HepG2 (cell line): Measurements from ENCODE around the gene USP14. TPM values are rescaled to one million over a fixed set of nuclear protein-coding genes. Genes with fewer than 3 reads are reported as not detected.
A peak's percentile ranks its signal among the peaks of the same experiment; 100 is the strongest.

ENCODE experiments used
- ARID5B ChIP-seq: IDR thresholded peaks from 2 replicates; pipeline ENCODE4 v1.4.0; 2020; ENCODE audit warnings: mild to moderate bottlenecking, missing genetic modification reagents
- ETV5 ChIP-seq: IDR thresholded peaks from 2 replicates; pipeline ENCODE4 v1.6.1; 2018; ENCODE audit warnings: missing biosample characterization, missing genetic modification reagents, inconsistent platforms, borderline replicate concordance
- GFI1 ChIP-seq: sonication (generic); formaldehyde crosslinking; IDR thresholded peaks from 2 replicates; pipeline ENCODE4 v1.5.0; 2020; ENCODE audit warnings: missing genetic modification reagents, mild to moderate bottlenecking, borderline replicate concordance
- GPBP1L1 ChIP-seq: sonication (generic); formaldehyde crosslinking; IDR thresholded peaks from 2 replicates; pipeline ENCODE4 v1.5.0; 2020; ENCODE audit warnings: mild to moderate bottlenecking, missing genetic modification reagents
- IRF2 ChIP-seq: IDR thresholded peaks from 2 replicates; pipeline ENCODE4 v1.6.1; 2018; ENCODE audit warnings: missing genetic modification reagents, missing compliant biosample characterization
- KDM1A ChIP-seq: IDR thresholded peaks from 2 replicates; pipeline ENCODE4 v1.6.1; 2016; ENCODE audit warnings: missing compliant biosample characterization
- MIER3 ChIP-seq: IDR thresholded peaks from 2 replicates; pipeline ENCODE4 v1.6.1; 2016; ENCODE audit warnings: missing compliant biosample characterization, borderline replicate concordance
- NCOA5 ChIP-seq: sonication (generic); formaldehyde crosslinking; IDR thresholded peaks from 2 replicates; pipeline ENCODE4 v1.4.0; 2020; ENCODE audit warnings: missing genetic modification reagents
- NFYC ChIP-seq: IDR thresholded peaks from 2 replicates; pipeline ENCODE4 v1.6.1; 2016; ENCODE audit warnings: missing genetic modification reagents, missing compliant biosample characterization
- SRF ChIP-seq: IDR thresholded peaks from 2 replicates; pipeline ENCODE4 v1.6.1; 2011; ENCODE audit warnings: mild to moderate bottlenecking, low read depth, low read length, moderate library complexity
- ZHX2 ChIP-seq, 2 experiments: sonication (generic) in 1 of 2; formaldehyde crosslinking in 1 of 2; IDR thresholded peaks; 2 replicates each; pipeline versions ENCODE4 v1.6.1 to v1.9.0; 2014 to 2022; ENCODE audit warnings: antibody characterized with exemption in 1 of 2, borderline replicate concordance in 1 of 2, inconsistent platforms in 1 of 2, low read depth in 1 of 2, missing genetic modification reagents in 1 of 2
- ZNF230 ChIP-seq: sonication (generic); formaldehyde crosslinking; IDR thresholded peaks from 2 replicates; pipeline ENCODE4 v1.4.0; 2020; ENCODE audit warnings: mild to moderate bottlenecking, missing genetic modification reagents
- ZNF260 ChIP-seq: sonication (generic); formaldehyde crosslinking; IDR thresholded peaks from 2 replicates; pipeline ENCODE4 v1.4.0; 2020; ENCODE audit warnings: missing genetic modification reagents, low read depth, mild to moderate bottlenecking, borderline replicate concordance
- ZNF264 ChIP-seq: sonication (generic); formaldehyde crosslinking; IDR thresholded peaks from 2 replicates; pipeline ENCODE4 v1.4.0; 2020; ENCODE audit warnings: missing genetic modification reagents
- ZNF333 ChIP-seq: sonication (generic); formaldehyde crosslinking; IDR thresholded peaks from 2 replicates; pipeline ENCODE4 v1.4.0; 2020; ENCODE audit warnings: mild to moderate bottlenecking, missing genetic modification reagents, borderline replicate concordance
- ZNF792 ChIP-seq: IDR thresholded peaks from 2 replicates; pipeline ENCODE4 v1.6.1; 2016
- polyA plus RNA-seq, 8 experiments: library from polyadenylated mRNA; depleted of rRNA in 3 of 8; stranded (reverse) in 7 of 8; unstranded in 1 of 8; fragments of >200 nt; fragmentation: Illumina TruSeq in 4 of 8; extraction: Trizol in 4 of 8; gene quantifications; 2 replicates each; pipeline versions ENCODE4 v1.2.1 to v1.2.3, GENCODE V29; 2011 to 2016; ENCODE audit warnings: low read depth in 4 of 8, missing spikeins in 1 of 8, mixed read lengths in 1 of 8; ENCODE audit not compliant: insufficient read depth in 1 of 8
- total RNA-seq, 5 experiments: library from RNA; depleted of rRNA; stranded (reverse); fragments of >200 nt; fragmentation: Illumina TruSeq; extraction: Trizol; gene quantifications; 2 replicates each; pipeline ENCODE4 v1.2.3, GENCODE V29; 2016; ENCODE audit warnings: low read depth in 1 of 5

The USP14 gene
- total and polyA plus RNA-seq, 2 of the 13 experiments (the other 11 are each of a cell fraction or from before 2014, with no cell fraction given) = 14.7 to 16.6 TPM

- TF ChIP-seq ZNF333 (CRISPR knock-in tag) (peak; percentile 92), ZNF230 (CRISPR knock-in tag) (peak; percentile 91; the same call in 1 of the 2 replicates), ZNF264 (CRISPR knock-in tag) (peak; percentile 80; the same call in 1 of the 2 replicates), MIER3 (peak; percentile 49; the same call in 1 of the 2 replicates), GPBP1L1 (CRISPR knock-in tag) (no peak), NFYC (CRISPR knock-in tag) (peak; percentile 68), ETV5 (CRISPR knock-in tag) (peak; percentile 49; the same call in 1 of the 2 replicates), ZNF260 (CRISPR knock-in tag) (no peak), KDM1A (CRISPR knock-in tag) (no peak), SRF (peak; percentile 52; the same call in 1 of the 2 replicates), GFI1 (peak; percentile 84), IRF2 (peak; percentile 56; the same call in 1 of the 2 replicates), ZNF792 (CRISPR knock-in tag) (peak; percentile 95), ZHX2 (IDR thresholded peaks at IDR 0.05; ENCODE audit: low read depth) (peak; percentile 84), ZHX2 (CRISPR knock-in tag; IDR thresholded peaks at IDR 0.05; ENCODE audit: borderline replicate concordance) (peak; percentile 93; the same call in 1 of the 2 replicates), NCOA5 (CRISPR knock-in tag) (no peak), ARID5B (CRISPR knock-in tag) (peak; percentile 62; the same call in 1 of the 2 replicates)
Measured at GRCh38 chr18:158128-159036, at the start of gene USP14 (continued).
